Lower lobe of right lung (tissue), 2 donors: ENCODE data around the gene STPG2. TPM values are rescaled to one million over a fixed set of nuclear protein-coding genes. Genes with fewer than 3 reads are reported as not detected.

ENCODE experiments used
- ATAC-seq, 2 donors: fragments of 200-7000 bp; cut with Tn5 transposase; one replicate each; pipeline ENCODE4 v1.9.1; 2020 to 2022; ENCODE audit warnings: mild to moderate bottlenecking in 2 of 2, moderate library complexity in 2 of 2
- DNase-seq: peaks from one replicate; pipeline ENCODE4 v3.0.0-alpha.2; 2020
- H3K27ac ChIP-seq: fragments of 200-600 bp; one replicate; pipeline ENCODE4 v1.8.0; 2022
- H3K27me3 ChIP-seq: fragments of 200-600 bp; one replicate; pipeline ENCODE4 v1.8.0; 2022; ENCODE audit warnings: low read depth
- H3K36me3 ChIP-seq: fragments of 200-600 bp; one replicate; pipeline ENCODE4 v1.8.0; 2022; ENCODE audit warnings: mild to moderate bottlenecking
- H3K4me1 ChIP-seq: fragments of 200-600 bp; one replicate; pipeline ENCODE4 v1.8.0; 2022
- H3K4me3 ChIP-seq: fragments of 200-600 bp; one replicate; pipeline ENCODE4 v1.8.0; 2022; ENCODE audit warnings: mild to moderate bottlenecking
- H3K9me3 ChIP-seq: fragments of 200-600 bp; one replicate; pipeline ENCODE4 v1.8.0; 2022
- intact Hi-C: fragments of 100-400 bp; cut with DNase I; formaldehyde crosslinking; loops from one replicate; pipeline ENCODE4 v1.11.0; 2022
- total RNA-seq: library from RNA; stranded (reverse); fragmentation: NEBNext Ultra II Directional; extraction: Animal tissue kit (Norgen Biotek cat#: 25700); gene quantifications from one replicate; pipeline ENCODE4 v1.2.1, GENCODE V29; 2021
- TF ChIP-seq, protein P1 (sequence below): fragments of 200-600 bp; IDR thresholded peaks from one replicate; pipeline ENCODE4 v1.8.0; 2022; ENCODE audit warnings: antibody characterized with exemption, mild to moderate bottlenecking
- donor health status: DM: no; HTN: yes; CAD: no; lungs with severe emphysema.

Gene STPG2
- total RNA-seq, 1 donor from 2014 or later, result 1.1 TPM

DNA sequence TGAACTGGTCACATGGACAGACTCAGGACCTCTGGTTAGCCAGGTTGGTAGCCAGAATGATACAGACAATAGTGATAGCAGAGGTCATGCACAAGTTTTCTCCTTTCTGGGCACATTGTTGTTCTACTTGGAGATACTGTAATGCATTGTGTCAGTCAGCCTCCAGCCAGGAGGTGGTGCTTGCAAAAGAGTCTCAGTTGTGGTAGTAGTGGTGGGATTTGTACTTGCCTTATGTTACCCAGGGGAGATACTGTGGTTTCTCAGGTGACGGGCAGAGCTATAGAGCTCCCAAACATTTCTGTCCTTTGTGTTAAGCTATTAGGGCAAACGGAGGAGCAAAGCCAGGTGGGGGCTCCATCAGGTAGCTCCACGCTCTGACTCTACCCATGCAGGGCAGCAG is 190.5 kb downstream of the STPG2 start:
- no peak for DNase-seq
- intact Hi-C loops, result no loop called here
- TF ChIP-seq, protein P1, sequence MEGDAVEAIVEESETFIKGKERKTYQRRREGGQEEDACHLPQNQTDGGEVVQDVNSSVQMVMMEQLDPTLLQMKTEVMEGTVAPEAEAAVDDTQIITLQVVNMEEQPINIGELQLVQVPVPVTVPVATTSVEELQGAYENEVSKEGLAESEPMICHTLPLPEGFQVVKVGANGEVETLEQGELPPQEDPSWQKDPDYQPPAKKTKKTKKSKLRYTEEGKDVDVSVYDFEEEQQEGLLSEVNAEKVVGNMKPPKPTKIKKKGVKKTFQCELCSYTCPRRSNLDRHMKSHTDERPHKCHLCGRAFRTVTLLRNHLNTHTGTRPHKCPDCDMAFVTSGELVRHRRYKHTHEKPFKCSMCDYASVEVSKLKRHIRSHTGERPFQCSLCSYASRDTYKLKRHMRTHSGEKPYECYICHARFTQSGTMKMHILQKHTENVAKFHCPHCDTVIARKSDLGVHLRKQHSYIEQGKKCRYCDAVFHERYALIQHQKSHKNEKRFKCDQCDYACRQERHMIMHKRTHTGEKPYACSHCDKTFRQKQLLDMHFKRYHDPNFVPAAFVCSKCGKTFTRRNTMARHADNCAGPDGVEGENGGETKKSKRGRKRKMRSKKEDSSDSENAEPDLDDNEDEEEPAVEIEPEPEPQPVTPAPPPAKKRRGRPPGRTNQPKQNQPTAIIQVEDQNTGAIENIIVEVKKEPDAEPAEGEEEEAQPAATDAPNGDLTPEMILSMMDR, result no peak
- no peaks in the 10 kb centered on the region for H3K36me3 ChIP-seq
- H3K4me1 ChIP-seq, result no peaks in the 10 kb centered on the region
- no peak overlapping the region for H3K27ac ChIP-seq
- H3K9me3 ChIP-seq, result peaks cover 8% of the 10 kb centered on the region
- ATAC-seq, result no peak
- H3K4me3 ChIP-seq, result no peak overlapping the region
- no peaks in the 10 kb centered on the region for H3K27me3 ChIP-seq

DNA sequence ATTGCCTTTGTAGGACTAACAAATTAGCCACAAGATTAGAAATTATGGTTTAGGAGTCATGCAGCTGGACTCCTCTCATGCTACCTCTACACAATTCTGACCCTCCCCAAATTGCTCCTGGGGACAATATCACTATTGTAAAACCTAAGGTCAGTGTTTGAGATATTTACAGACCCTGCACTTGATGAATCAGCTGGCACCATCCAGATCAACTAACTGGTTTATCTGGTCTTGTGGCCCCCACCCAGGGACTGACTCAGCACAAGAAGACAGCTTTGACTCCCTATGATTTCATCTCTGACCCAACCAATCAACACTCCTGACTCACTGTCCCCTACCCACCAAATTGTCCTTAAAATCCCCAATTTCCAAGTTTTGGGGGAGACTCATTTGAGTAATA is 192.4 kb downstream of the STPG2 start:
- no peak for ATAC-seq
- Histone ChIP-seq H3K9me3 (peaks cover 8% of the 10 kb centered on the region), H3K4me1 (no peaks in the 10 kb centered on the region), H3K36me3 (no peaks in the 10 kb centered on the region), H3K27ac (no peak overlapping the region), H3K27me3 (no peaks in the 10 kb centered on the region), H3K4me3 (no peak overlapping the region)
- no peak for DNase-seq
- intact Hi-C loops, result no loop called here
- TF ChIP-seq, protein P1, result no peak

DNA sequence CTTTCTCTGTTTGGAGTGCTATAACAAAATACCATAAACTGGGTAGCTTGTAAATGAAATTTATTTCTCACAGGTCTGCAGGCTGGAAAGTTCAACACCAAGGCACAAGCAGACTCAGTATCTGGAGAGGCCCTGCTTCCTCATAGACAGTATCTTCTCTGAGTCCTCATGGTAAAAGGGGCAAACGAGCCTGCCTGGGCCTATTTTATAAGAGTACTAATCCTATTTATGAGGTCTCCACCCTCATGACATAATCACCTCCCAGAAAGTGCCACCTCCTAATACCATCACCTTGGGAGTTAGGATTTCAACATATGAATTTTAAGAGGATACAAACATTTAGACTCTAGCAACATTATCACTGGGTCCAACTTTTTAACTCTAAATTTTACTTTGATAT is 200.3 kb downstream of the STPG2 start:
- Histone ChIP-seq H3K27ac (no peak overlapping the region), H3K27me3 (no peaks in the 10 kb centered on the region), H3K9me3 (peaks cover 20% of the 10 kb centered on the region), H3K36me3 (no peaks in the 10 kb centered on the region), H3K4me1 (no peaks in the 10 kb centered on the region), H3K4me3 (no peak overlapping the region)
- ATAC-seq, result no peak
- intact Hi-C loops, result no loop called here
- no peak for DNase-seq
- TF ChIP-seq, protein P1, result no peak

DNA sequence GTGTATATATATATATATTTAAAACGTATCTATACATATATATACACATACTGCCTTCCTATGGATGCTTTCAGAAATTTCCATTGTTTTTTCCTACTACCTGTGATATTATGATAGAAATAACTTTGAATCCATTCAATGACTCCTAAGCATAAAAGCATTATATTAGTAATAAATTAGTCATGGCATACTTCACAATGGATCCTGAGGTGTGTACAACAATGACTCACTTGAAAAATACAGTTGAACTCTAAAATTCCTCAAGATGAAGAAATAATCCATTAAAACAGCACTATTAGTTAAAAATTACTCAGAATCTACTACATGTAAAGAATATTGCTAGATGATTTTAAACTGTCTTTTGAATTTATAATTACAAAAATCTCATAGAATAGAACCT is 201.1 kb downstream of the STPG2 start:
- no peak for DNase-seq
- Histone ChIP-seq H3K4me3 (no peak overlapping the region), H3K36me3 (no peaks in the 10 kb centered on the region), H3K4me1 (no peaks in the 10 kb centered on the region), H3K27me3 (no peaks in the 10 kb centered on the region), H3K27ac (no peak overlapping the region), H3K9me3 (peaks cover 24% of the 10 kb centered on the region)
- TF ChIP-seq, protein P1, result no peak
- ATAC-seq, result no peak
- intact Hi-C loops, result no loop called here

DNA sequence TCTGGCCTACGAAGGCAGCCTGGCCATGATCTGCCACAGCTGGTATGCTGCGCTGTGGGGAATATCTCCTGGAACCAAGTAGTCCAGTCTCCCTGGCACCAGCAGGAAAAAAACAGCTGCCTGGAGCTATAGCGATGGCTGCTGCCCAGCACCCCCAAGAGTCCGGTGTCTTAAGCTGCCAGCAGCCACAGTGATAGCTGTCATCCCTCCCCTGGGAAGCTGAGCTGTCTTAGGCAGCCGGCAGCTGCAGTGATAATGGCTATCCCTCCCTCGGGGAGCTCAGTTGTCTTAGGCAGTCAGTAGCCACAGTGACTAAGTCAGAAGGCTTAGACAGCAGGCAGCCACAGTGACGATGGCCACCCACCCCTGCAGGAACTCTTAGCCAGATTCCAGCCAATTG is 205.1 kb downstream of the STPG2 start:
- Histone ChIP-seq H3K27me3 (no peaks in the 10 kb centered on the region), H3K4me3 (no peak overlapping the region), H3K9me3 (peaks cover 38% of the 10 kb centered on the region), H3K4me1 (no peaks in the 10 kb centered on the region), H3K27ac (no peak overlapping the region), H3K36me3 (no peaks in the 10 kb centered on the region)
- TF ChIP-seq, protein P1, result no peak
- DNase-seq, result no peak
- ATAC-seq, result no peak
- intact Hi-C loops, result no loop called here
